CD14-positive monocyte (primary cell): ENCODE data around the gene COL21A1. TPM values are rescaled to one million over a fixed set of nuclear protein-coding genes. Genes with fewer than 3 reads are reported as not detected.

ENCODE experiments used
- DNase-seq, 3 donors: peaks; one replicate each; pipeline ENCODE4 v3.0.0-alpha.2; 2011 to 2022
- H2AFZ ChIP-seq: 2 replicates; pipeline ENCODE4 v1.6.0; 2012; ENCODE audit warnings: mild to moderate bottlenecking, low read depth, low read length, inconsistent platforms; ENCODE audit not compliant: insufficient read depth, poor library complexity, severe bottlenecking
- H3K27ac ChIP-seq, 2 donors: 1 replicate in 1 of 2; 2 replicates in 1 of 2; pipeline ENCODE4 v1.5.1; 2012 to 2013; ENCODE audit warnings: low read length in 2 of 2, control low read depth in 1 of 2, inconsistent platforms in 1 of 2, low read depth in 1 of 2, mild to moderate bottlenecking in 1 of 2
- H3K27me3 ChIP-seq, 2 donors: one replicate each; pipeline versions ENCODE4 v1.6.0 to v1.6.1; 2011 to 2013; ENCODE audit warnings: low read length in 2 of 2; ENCODE audit not compliant: control insufficient read depth in 2 of 2, insufficient read depth in 2 of 2
- H3K36me3 ChIP-seq, 2 donors: replicated peaks in 1 of 2; 1 replicate in 1 of 2; 2 replicates in 1 of 2; pipeline versions ENCODE4 v1.5.1 to v1.6.1; 2012 to 2013; ENCODE audit warnings: low read length in 2 of 2, control low read depth in 1 of 2, inconsistent platforms in 1 of 2, mild to moderate bottlenecking in 1 of 2; ENCODE audit not compliant: insufficient read depth in 2 of 2, control insufficient read depth in 1 of 2
- H3K4me1 ChIP-seq, 2 donors: 1 replicate in 1 of 2; 2 replicates in 1 of 2; pipeline versions ENCODE4 v1.5.1 to v1.6.1; 2012 to 2013; ENCODE audit warnings: low read length in 2 of 2, control low read depth in 1 of 2, inconsistent platforms in 1 of 2, mild to moderate bottlenecking in 1 of 2, moderate library complexity in 1 of 2; ENCODE audit not compliant: insufficient read depth in 2 of 2, control insufficient read depth in 1 of 2
- H3K4me2 ChIP-seq: replicated peaks from 2 replicates; pipeline ENCODE3; 2012; ENCODE audit warnings: low read length, moderate library complexity, mild to moderate bottlenecking; ENCODE audit not compliant: poor library complexity, severe bottlenecking; ENCODE audit errors: extremely low read depth
- H3K4me3 ChIP-seq, 3 experiments: fragments of 200-600 bp in 1 of 3; sonication (generic) in 1 of 3; replicated peaks in 1 of 3; 1 replicate in 2 of 3; 2 replicates in 1 of 3; pipeline ENCODE4 v1.5.1; 2011 to 2013; ENCODE audit warnings: low read length in 3 of 3, mild to moderate bottlenecking in 3 of 3, control low read depth in 2 of 3, low read depth in 2 of 3, inconsistent platforms in 1 of 3, moderate library complexity in 1 of 3
- H3K79me2 ChIP-seq: 2 replicates; pipeline ENCODE4 v1.6.0; 2012; ENCODE audit warnings: mild to moderate bottlenecking, control low read depth, inconsistent platforms, low read length, moderate library complexity; ENCODE audit not compliant: insufficient read depth
- H3K9ac ChIP-seq: 2 replicates; pipeline ENCODE4 v1.6.0; 2017; ENCODE audit warnings: low read length, mild to moderate bottlenecking; ENCODE audit not compliant: insufficient read depth, poor library complexity, severe bottlenecking
- H3K9me3 ChIP-seq, 2 donors: replicated peaks in 1 of 2; 1 replicate in 1 of 2; 2 replicates in 1 of 2; pipeline versions ENCODE4 v1.5.1 to v1.6.1; 2012 to 2013; ENCODE audit warnings: low read length in 2 of 2, control low read depth in 1 of 2; ENCODE audit not compliant: control insufficient read depth in 1 of 2, insufficient read depth in 1 of 2
- H4K20me1 ChIP-seq: 2 replicates; pipeline ENCODE4 v1.6.0; 2012; ENCODE audit warnings: mild to moderate bottlenecking, low read length, control low read depth, moderate library complexity; ENCODE audit not compliant: insufficient read depth
- H3K27ac Mint-ChIP-seq, 7 donors: one replicate each; pipeline ENCODE4 v1.8.0; 2020; ENCODE audit warnings: mild to moderate bottlenecking in 7 of 7, mixed read lengths in 7 of 7, moderate library complexity in 6 of 7, inconsistent platforms in 2 of 7
- H3K27me3 Mint-ChIP-seq, 3 donors: one replicate each; pipeline ENCODE4 v1.8.0; 2021 to 2022; ENCODE audit warnings: low read depth in 3 of 3, mild to moderate bottlenecking in 3 of 3, mixed read lengths in 3 of 3, moderate library complexity in 3 of 3, inconsistent platforms in 1 of 3
- H3K36me3 Mint-ChIP-seq, 2 donors: one replicate each; pipeline ENCODE4 v1.8.0; 2020; ENCODE audit warnings: mixed read lengths in 2 of 2, inconsistent platforms in 1 of 2, mild to moderate bottlenecking in 1 of 2
- H3K4me1 Mint-ChIP-seq: one replicate; pipeline ENCODE4 v1.8.0; 2020; ENCODE audit warnings: mild to moderate bottlenecking, mixed read lengths
- H3K4me3 Mint-ChIP-seq, 2 donors: one replicate each; pipeline ENCODE4 v1.8.0; 2020; ENCODE audit warnings: mild to moderate bottlenecking in 2 of 2, mixed read lengths in 2 of 2, moderate library complexity in 1 of 2
- H3K9me3 Mint-ChIP-seq, 7 donors: one replicate each; pipeline ENCODE4 v1.8.0; 2020 to 2022; ENCODE audit warnings: mixed read lengths in 7 of 7, mild to moderate bottlenecking in 6 of 7, moderate library complexity in 6 of 7, inconsistent platforms in 2 of 7
- WGBS: methylation state at CpG from one replicate; pipeline ENCODE4 v1.1.5; 2013; ENCODE audit warnings: missing lambda C conversion rate; ENCODE audit not compliant: insufficient coverage; 5-methylcytosine and 5-hydroxymethylcytosine counted together
- intact Hi-C, 2 donors: fragments of 100-400 bp; cut with micrococcal nuclease; formaldehyde crosslinking; loops; one replicate each; pipeline versions ENCODE4 v1.15.0 to v1.15.1; 2023
- polyA plus RNA-seq, 3 donors: library from polyadenylated mRNA; depleted of rRNA in 1 of 3; unstranded in 2 of 3; stranded (reverse) in 1 of 3; fragments of 300-500 nt in 2 of 3; fragments of >200 nt in 1 of 3; fragmentation: Illumina TruSeq in 2 of 3; gene quantifications; 1 replicate in 2 of 3; 2 replicates in 1 of 3; pipeline ENCODE4 v1.2.3, GENCODE V29; 2012 to 2021
- TF ChIP-seq, protein P1 (sequence below): fragments of 200-600 bp; IDR thresholded peaks from one replicate; pipeline ENCODE4 v1.8.0; 2022; ENCODE audit warnings: antibody characterized with exemption, mild to moderate bottlenecking

COL21A1 gene
- polyA plus RNA-seq, 3 donors, result 0.03 TPM; not detected in 2

DNA sequence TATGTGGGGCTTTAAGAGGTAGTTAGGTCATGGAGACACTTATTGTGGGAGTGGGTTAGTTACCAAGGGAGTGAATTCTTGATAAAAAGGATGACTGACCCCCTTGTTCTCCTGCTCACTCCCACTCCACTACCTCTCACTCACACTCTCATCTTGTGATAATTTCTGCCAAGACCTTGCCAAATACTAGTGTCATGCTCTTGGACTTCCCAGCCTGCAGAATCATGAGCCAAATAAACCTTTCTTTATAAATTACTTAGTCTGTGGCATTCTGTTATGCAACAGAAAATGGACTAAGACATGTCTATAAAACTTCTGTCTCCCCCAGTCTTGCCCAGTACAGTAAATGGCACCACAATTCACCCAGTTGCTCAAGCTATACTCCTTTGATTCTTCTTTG lies 93.3 kb downstream of the COL21A1 start:
- no peak overlapping the region for H3K4me3 Mint-ChIP-seq
- H3K36me3 Mint-ChIP-seq, result no peaks in the 10 kb centered on the region
- Histone ChIP-seq H4K20me1 (no peaks in the 10 kb centered on the region), H3K27me3 (no peaks in the 10 kb centered on the region), H2AFZ (no peak overlapping the region), H3K4me3 (no peak overlapping the region), H3K9me3 (peaks cover 9 to 10% of the 10 kb centered on the region in 2 donors), H3K27ac (no peak overlapping the region), H3K4me2 (no peak overlapping the region), H3K9ac (no peak overlapping the region), H3K4me1 (no peaks in the 10 kb centered on the region), H3K79me2 (no peaks in the 10 kb centered on the region), H3K36me3 (no peaks in the 10 kb centered on the region)
- H3K4me1 Mint-ChIP-seq, result no peaks in the 10 kb centered on the region
- H3K27ac Mint-ChIP-seq, result no peak overlapping the region
- TF ChIP-seq, protein P1, sequence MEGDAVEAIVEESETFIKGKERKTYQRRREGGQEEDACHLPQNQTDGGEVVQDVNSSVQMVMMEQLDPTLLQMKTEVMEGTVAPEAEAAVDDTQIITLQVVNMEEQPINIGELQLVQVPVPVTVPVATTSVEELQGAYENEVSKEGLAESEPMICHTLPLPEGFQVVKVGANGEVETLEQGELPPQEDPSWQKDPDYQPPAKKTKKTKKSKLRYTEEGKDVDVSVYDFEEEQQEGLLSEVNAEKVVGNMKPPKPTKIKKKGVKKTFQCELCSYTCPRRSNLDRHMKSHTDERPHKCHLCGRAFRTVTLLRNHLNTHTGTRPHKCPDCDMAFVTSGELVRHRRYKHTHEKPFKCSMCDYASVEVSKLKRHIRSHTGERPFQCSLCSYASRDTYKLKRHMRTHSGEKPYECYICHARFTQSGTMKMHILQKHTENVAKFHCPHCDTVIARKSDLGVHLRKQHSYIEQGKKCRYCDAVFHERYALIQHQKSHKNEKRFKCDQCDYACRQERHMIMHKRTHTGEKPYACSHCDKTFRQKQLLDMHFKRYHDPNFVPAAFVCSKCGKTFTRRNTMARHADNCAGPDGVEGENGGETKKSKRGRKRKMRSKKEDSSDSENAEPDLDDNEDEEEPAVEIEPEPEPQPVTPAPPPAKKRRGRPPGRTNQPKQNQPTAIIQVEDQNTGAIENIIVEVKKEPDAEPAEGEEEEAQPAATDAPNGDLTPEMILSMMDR, result no peak
- H3K27me3 Mint-ChIP-seq, result peaks cover 0 to 4% (median 2%) of the 10 kb centered on the region in 3 donors
- peaks cover 11 to 27% (median 19%) of the 10 kb centered on the region in 7 donors for H3K9me3 Mint-ChIP-seq
- intact Hi-C loops, result no loop called here
- no peak for DNase-seq

DNA sequence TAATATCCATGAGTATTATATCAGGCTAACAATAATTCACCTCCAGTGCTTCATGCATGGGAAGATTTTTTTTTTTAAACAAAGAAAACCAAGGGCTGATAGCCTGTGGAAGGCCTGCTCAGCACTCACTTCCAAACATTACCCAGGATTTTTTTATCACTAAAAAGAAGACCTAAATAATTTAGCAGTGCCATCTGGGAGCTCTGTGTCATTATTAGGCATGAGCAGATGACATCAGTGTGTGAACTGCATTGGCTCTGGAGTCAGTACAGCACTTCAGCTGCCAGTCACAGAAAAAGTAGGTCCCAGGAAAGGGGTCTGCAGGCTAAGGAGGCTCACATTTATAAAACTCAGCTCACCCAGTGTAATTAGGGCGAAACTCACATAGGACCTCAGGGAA lies 94.8 kb downstream of the COL21A1 start:
- no peak overlapping the region for H3K9ac ChIP-seq
- TF ChIP-seq, protein P1, result no peak
- H3K4me3 ChIP-seq, result no peak overlapping the region
- H3K4me1 ChIP-seq, result no peaks in the 10 kb centered on the region
- H3K9me3 ChIP-seq, result peaks cover 9 to 10% of the 10 kb centered on the region in 2 donors
- no peaks in the 10 kb centered on the region for H3K79me2 ChIP-seq
- no peak overlapping the region for H3K4me2 ChIP-seq
- Mint-ChIP-seq H3K4me1 (no peaks in the 10 kb centered on the region), H3K27me3 (peaks cover 0 to 4% (median 0%) of the 10 kb centered on the region in 3 donors), H3K36me3 (no peaks in the 10 kb centered on the region), H3K27ac (no peak overlapping the region), H3K4me3 (no peak overlapping the region), H3K9me3 (peaks cover 11 to 27% (median 19%) of the 10 kb centered on the region in 7 donors)
- no peak overlapping the region for H3K27ac ChIP-seq
- H3K27me3 ChIP-seq, result no peaks in the 10 kb centered on the region
- intact Hi-C loops, result no loop called here
- no peak for DNase-seq
- WGBS, result 100% methylated on average over 1 of the region's 1 CpG
- H2AFZ ChIP-seq, result no peak overlapping the region
- H3K36me3 ChIP-seq, result no peaks in the 10 kb centered on the region
- H4K20me1 ChIP-seq, result no peaks in the 10 kb centered on the region
